ENCODE results near the gene ZFYVE28. TPM values are rescaled to one million over a fixed set of nuclear protein-coding genes. Genes with fewer than 3 reads are reported as not detected.

Gene ZFYVE28
- total RNA-seq, 1 donor from 2014 or later = 3.6 TPM

- H3K4me1 Mint-ChIP-seq (ENCODE audit: unreplicated experiment) = no peaks in the 10 kb centered on the region
- H3K27me3 Mint-ChIP-seq = no peaks in the 10 kb centered on the region
- no peaks in the 10 kb centered on the region for H3K36me3 Mint-ChIP-seq
- DNase-seq (ENCODE audit: extremely low spot score, unreplicated experiment) = peak; percentile 58
- no peak overlapping the region for H3K27ac Mint-ChIP-seq
- TF ChIP-seq CTCF (conservative IDR thresholded peaks at IDR 0.05) = no peak
- no peak overlapping the region for H3K4me3 Mint-ChIP-seq
- no peaks in the 10 kb centered on the region for H3K9me3 Mint-ChIP-seq
Observed at GRCh38 chr4:2352729-2353221, 65.7 kb downstream of the ZFYVE28 start.

GRCh38 chr4:2352171-2352570 lies 66.3 kb downstream of the ZFYVE28 start:
- no peaks in the 10 kb centered on the region for H3K4me1 Mint-ChIP-seq (ENCODE audit: unreplicated experiment)
- no peaks in the 10 kb centered on the region for H3K36me3 Mint-ChIP-seq
- peaks cover 3% of the 10 kb centered on the region for H3K27me3 Mint-ChIP-seq
- H3K4me3 Mint-ChIP-seq = no peak overlapping the region
- H3K27ac Mint-ChIP-seq = no peak overlapping the region
- no peaks in the 10 kb centered on the region for H3K9me3 Mint-ChIP-seq
- no peak for TF ChIP-seq CTCF (conservative IDR thresholded peaks at IDR 0.05)
- DNase-seq (ENCODE audit: extremely low spot score, unreplicated experiment) = peak; percentile 52

GRCh38 chr4:2350982-2351381 lies 67.5 kb downstream of the ZFYVE28 start:
- Mint-ChIP-seq H3K27ac (no peak overlapping the region), H3K4me1 (ENCODE audit: unreplicated experiment) (no peaks in the 10 kb centered on the region), H3K9me3 (no peaks in the 10 kb centered on the region), H3K36me3 (no peaks in the 10 kb centered on the region), H3K27me3 (peaks cover 3% of the 10 kb centered on the region), H3K4me3 (no peak overlapping the region)
- peak; percentile 18 for DNase-seq (ENCODE audit: extremely low spot score, unreplicated experiment)
- TF ChIP-seq CTCF (conservative IDR thresholded peaks at IDR 0.05) = no peak

- no peak overlapping the region for H3K4me3 Mint-ChIP-seq
- no peaks in the 10 kb centered on the region for H3K36me3 Mint-ChIP-seq
- no peak for TF ChIP-seq CTCF (conservative IDR thresholded peaks at IDR 0.05)
- H3K27ac Mint-ChIP-seq = no peak overlapping the region
- DNase-seq (ENCODE audit: extremely low spot score, unreplicated experiment) = no peak
- peaks cover 8% of the 10 kb centered on the region for H3K27me3 Mint-ChIP-seq
- no peaks in the 10 kb centered on the region for H3K4me1 Mint-ChIP-seq (ENCODE audit: unreplicated experiment)
- no peaks in the 10 kb centered on the region for H3K9me3 Mint-ChIP-seq
Observed at GRCh38 chr4:2348786-2349185, 69.7 kb downstream of the ZFYVE28 start.

GRCh38 chr4:2347190-2347589 lies 71.3 kb downstream of the ZFYVE28 start:
- Mint-ChIP-seq H3K4me1 (ENCODE audit: unreplicated experiment) (no peaks in the 10 kb centered on the region), H3K27me3 (peaks cover 12% of the 10 kb centered on the region), H3K36me3 (no peaks in the 10 kb centered on the region), H3K9me3 (no peaks in the 10 kb centered on the region), H3K27ac (no peak overlapping the region), H3K4me3 (no peak overlapping the region)
- TF ChIP-seq CTCF (conservative IDR thresholded peaks at IDR 0.05) = no peak
- no peak for DNase-seq (ENCODE audit: extremely low spot score, unreplicated experiment)

GRCh38 chr4:2343476-2343875 lies 75.0 kb downstream of the ZFYVE28 start:
- H3K9me3 Mint-ChIP-seq = no peaks in the 10 kb centered on the region
- peaks cover 12% of the 10 kb centered on the region for H3K27me3 Mint-ChIP-seq
- H3K27ac Mint-ChIP-seq = no peak overlapping the region
- no peak for TF ChIP-seq CTCF (conservative IDR thresholded peaks at IDR 0.05)
- H3K36me3 Mint-ChIP-seq = no peaks in the 10 kb centered on the region
- DNase-seq (ENCODE audit: extremely low spot score, unreplicated experiment) = peak; percentile 7
- H3K4me3 Mint-ChIP-seq = no peak overlapping the region
- H3K4me1 Mint-ChIP-seq (ENCODE audit: unreplicated experiment) = no peaks in the 10 kb centered on the region
